Fibroblast of lung (primary cell): ENCODE measurements around the gene ARL16. TPM values are rescaled to one million over a fixed set of nuclear protein-coding genes. Genes with fewer than 3 reads are reported as not detected.

ENCODE experiments used
- DNase-seq, 2 donors: peaks; one replicate each; pipeline versions ENCODE4 v3.0.0 to v3.0.0-alpha.2; 2010; ENCODE audit warnings: low read depth in 2 of 2
- H2AFZ ChIP-seq: 2 replicates; pipeline ENCODE4 v1.5.1; 2012; ENCODE audit warnings: low read length, control low read depth, inconsistent platforms
- H3K27ac ChIP-seq: 2 replicates; pipeline ENCODE4 v1.5.1; 2011; ENCODE audit warnings: low read length, control low read depth; ENCODE audit not compliant: insufficient read depth
- H3K27me3 ChIP-seq: 2 replicates; pipeline ENCODE4 v1.5.1; 2011; ENCODE audit warnings: mild to moderate bottlenecking, low read length; ENCODE audit not compliant: control insufficient read depth, insufficient read depth
- H3K36me3 ChIP-seq: 2 replicates; pipeline ENCODE4 v1.5.1; 2011; ENCODE audit warnings: low read length; ENCODE audit not compliant: control insufficient read depth, insufficient read depth
- H3K4me1 ChIP-seq: 2 replicates; pipeline ENCODE4 v1.5.1; 2011; ENCODE audit warnings: low read length; ENCODE audit not compliant: control insufficient read depth, insufficient read depth; ENCODE audit errors: extremely low read depth
- H3K4me2 ChIP-seq: 2 replicates; pipeline ENCODE4 v1.5.1; 2011; ENCODE audit warnings: low read length, control low read depth; ENCODE audit not compliant: insufficient read depth; ENCODE audit errors: extremely low read depth
- H3K4me3 ChIP-seq, 4 experiments: fragments of 200-600 bp in 1 of 4; sonication (generic) in 1 of 4; replicated peaks in 1 of 4; 2 replicates each; pipeline ENCODE4 v1.5.1; 2011 to 2016; ENCODE audit warnings: low read length in 4 of 4, low read depth in 3 of 4, mild to moderate bottlenecking in 3 of 4, control low read depth in 2 of 4, inconsistent platforms in 1 of 4, mixed read lengths in 1 of 4; ENCODE audit not compliant: insufficient read depth in 1 of 4; ENCODE audit errors: control extremely low read depth in 1 of 4
- H3K79me2 ChIP-seq: 2 replicates; pipeline ENCODE4 v1.5.1; 2012; ENCODE audit warnings: mild to moderate bottlenecking, low read length, inconsistent platforms; ENCODE audit not compliant: control insufficient read depth, insufficient read depth
- H3K9ac ChIP-seq: 2 replicates; pipeline ENCODE4 v1.5.1; 2011; ENCODE audit warnings: mild to moderate bottlenecking, low read length, control low read depth; ENCODE audit not compliant: insufficient read depth
- H3K9me3 ChIP-seq: 2 replicates; pipeline ENCODE4 v1.5.1; 2012; ENCODE audit warnings: low read depth, low read length; ENCODE audit not compliant: control insufficient read depth, insufficient read depth
- H4K20me1 ChIP-seq: 2 replicates; pipeline ENCODE4 v1.5.1; 2011; ENCODE audit warnings: low read length; ENCODE audit not compliant: control insufficient read depth, insufficient read depth; ENCODE audit errors: extremely low read depth
- EZH2 ChIP-seq: IDR thresholded peaks from 2 replicates; pipeline ENCODE4 v1.5.1; 2012; ENCODE audit warnings: low read length, control low read depth, mild to moderate bottlenecking; ENCODE audit errors: missing control alignments
- polyA plus RNA-seq, 2 donors: library from polyadenylated mRNA; depleted of rRNA in 1 of 2; stranded (reverse) in 1 of 2; unstranded in 1 of 2; fragments of >200 nt; gene quantifications; 2 replicates each; pipeline ENCODE4 v1.2.1, GENCODE V29; 2011 to 2012; ENCODE audit warnings: missing spikeins in 1 of 2
- total RNA-seq: library from RNA; depleted of rRNA; stranded (reverse); fragments of >200 nt; gene quantifications from 2 replicates; pipeline ENCODE4 v1.2.1, GENCODE V29; 2014
- TF ChIP-seq, protein P1 (sequence below), 2 donors: IDR thresholded peaks in 1 of 2; conservative IDR thresholded peaks in 1 of 2; 1 replicate in 1 of 2; 2 replicates in 1 of 2; pipeline ENCODE4 v1.5.1; 2011 to 2012; ENCODE audit warnings: low read length in 2 of 2, control low read depth in 1 of 2, inconsistent platforms in 1 of 2, low read depth in 1 of 2, mild to moderate bottlenecking in 1 of 2

Gene ARL16
- total and polyA plus RNA-seq, 2 donors (not counting 1 experiment from before 2014, with no cell fraction given), result 28.1 to 35.8 TPM

DNA sequence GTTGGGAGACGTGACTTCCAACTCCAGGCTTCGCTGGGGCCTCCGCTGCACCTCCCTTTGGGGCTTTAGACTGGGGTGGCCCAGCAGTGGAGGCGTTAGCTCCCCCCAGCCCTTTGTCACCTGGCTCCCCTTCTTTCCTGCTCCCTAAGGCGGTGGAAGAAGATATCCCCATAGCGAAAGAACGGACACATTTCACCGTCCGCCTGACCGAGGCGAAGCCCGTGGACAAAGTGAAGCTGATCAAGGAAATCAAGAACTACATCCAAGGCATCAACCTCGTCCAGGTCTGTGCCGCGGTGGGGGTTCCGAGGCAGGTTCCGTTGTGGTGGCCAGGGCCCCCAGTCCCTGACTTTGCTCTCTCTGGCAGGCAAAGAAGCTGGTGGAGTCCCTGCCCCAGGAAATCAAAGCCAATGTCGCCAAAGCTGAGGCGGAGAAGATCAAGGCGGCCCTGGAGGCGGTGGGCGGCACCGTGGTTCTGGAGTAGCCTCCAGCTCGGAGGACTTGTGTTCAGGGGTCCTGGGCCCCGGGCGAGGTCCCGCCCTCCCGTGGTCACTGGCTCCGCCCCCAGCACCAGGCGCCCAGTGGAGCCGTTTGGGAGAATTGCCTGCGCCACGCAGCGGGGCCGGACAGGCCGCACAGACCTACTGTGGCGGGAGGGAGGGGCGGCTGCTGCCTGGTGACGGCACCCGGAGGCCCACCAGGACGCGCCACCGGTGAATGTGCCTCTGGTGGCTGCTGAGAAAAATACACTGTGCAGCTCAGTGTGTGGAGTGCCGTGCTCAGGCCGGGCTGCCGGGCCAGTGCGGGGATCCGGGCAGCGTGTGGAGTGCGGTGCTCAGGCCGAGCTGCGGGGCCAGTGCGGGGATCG lies 23.4 kb upstream of the ARL16 start:
- Histone ChIP-seq H3K36me3 (peaks cover 22% of the 10 kb centered on the region), H3K79me2 (peaks cover 26% of the 10 kb centered on the region), H3K4me2 (no peak overlapping the region), H3K4me1 (peaks cover 19% of the 10 kb centered on the region), H3K27ac (no peak overlapping the region), H4K20me1 (no peaks in the 10 kb centered on the region), H3K27me3 (no peaks in the 10 kb centered on the region), H3K9me3 (no peaks in the 10 kb centered on the region), H2AFZ (no peak overlapping the region), H3K9ac (no peak overlapping the region), H3K4me3 (no peak overlapping the region)
- DNase-seq, result no peak
- TF ChIP-seq, protein P1, sequence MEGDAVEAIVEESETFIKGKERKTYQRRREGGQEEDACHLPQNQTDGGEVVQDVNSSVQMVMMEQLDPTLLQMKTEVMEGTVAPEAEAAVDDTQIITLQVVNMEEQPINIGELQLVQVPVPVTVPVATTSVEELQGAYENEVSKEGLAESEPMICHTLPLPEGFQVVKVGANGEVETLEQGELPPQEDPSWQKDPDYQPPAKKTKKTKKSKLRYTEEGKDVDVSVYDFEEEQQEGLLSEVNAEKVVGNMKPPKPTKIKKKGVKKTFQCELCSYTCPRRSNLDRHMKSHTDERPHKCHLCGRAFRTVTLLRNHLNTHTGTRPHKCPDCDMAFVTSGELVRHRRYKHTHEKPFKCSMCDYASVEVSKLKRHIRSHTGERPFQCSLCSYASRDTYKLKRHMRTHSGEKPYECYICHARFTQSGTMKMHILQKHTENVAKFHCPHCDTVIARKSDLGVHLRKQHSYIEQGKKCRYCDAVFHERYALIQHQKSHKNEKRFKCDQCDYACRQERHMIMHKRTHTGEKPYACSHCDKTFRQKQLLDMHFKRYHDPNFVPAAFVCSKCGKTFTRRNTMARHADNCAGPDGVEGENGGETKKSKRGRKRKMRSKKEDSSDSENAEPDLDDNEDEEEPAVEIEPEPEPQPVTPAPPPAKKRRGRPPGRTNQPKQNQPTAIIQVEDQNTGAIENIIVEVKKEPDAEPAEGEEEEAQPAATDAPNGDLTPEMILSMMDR (conservative IDR thresholded peaks at IDR 0.05 in 1 of 2, IDR thresholded peaks at IDR 0.05 in 1 of 2; ENCODE audit: low read depth in 1 of 2, low read length in 2 of 2), result no peak
- no peak for TF ChIP-seq EZH2

DNA sequence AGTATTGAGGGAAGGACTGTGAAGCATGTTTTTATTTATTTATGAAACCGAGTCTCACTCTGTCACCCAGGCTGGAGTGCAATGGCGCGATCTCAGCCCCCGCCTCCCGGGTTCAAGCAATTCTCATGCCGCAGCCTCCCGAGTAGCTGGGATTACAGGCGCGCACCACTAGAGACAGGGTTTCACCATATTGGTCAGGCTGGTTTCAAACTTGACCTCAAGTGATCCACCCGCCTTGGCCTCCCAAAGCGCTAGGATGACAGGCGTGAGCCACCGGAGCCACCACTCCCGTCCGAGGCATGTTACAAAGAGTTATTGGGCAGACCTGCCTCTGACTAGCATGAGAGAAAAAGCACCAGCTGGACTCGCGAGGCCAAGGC lies 22.6 kb upstream of the ARL16 start:
- H3K27me3 ChIP-seq, result no peaks in the 10 kb centered on the region
- H3K4me2 ChIP-seq, result no peak overlapping the region
- H3K9ac ChIP-seq, result no peak overlapping the region
- no peaks in the 10 kb centered on the region for H4K20me1 ChIP-seq
- H2AFZ ChIP-seq, result no peak overlapping the region
- TF ChIP-seq, protein P1 (conservative IDR thresholded peaks at IDR 0.05 in 1 of 2, IDR thresholded peaks at IDR 0.05 in 1 of 2; ENCODE audit: low read depth in 1 of 2, low read length in 2 of 2), result no peak
- no peak for TF ChIP-seq EZH2
- no peak overlapping the region for H3K27ac ChIP-seq
- no peaks in the 10 kb centered on the region for H3K9me3 ChIP-seq
- peaks cover 28% of the 10 kb centered on the region for H3K36me3 ChIP-seq
- H3K4me3 ChIP-seq, result no peak overlapping the region
- peaks cover 23% of the 10 kb centered on the region for H3K4me1 ChIP-seq
- peaks cover 34% of the 10 kb centered on the region for H3K79me2 ChIP-seq
- DNase-seq, result no peak

DNA sequence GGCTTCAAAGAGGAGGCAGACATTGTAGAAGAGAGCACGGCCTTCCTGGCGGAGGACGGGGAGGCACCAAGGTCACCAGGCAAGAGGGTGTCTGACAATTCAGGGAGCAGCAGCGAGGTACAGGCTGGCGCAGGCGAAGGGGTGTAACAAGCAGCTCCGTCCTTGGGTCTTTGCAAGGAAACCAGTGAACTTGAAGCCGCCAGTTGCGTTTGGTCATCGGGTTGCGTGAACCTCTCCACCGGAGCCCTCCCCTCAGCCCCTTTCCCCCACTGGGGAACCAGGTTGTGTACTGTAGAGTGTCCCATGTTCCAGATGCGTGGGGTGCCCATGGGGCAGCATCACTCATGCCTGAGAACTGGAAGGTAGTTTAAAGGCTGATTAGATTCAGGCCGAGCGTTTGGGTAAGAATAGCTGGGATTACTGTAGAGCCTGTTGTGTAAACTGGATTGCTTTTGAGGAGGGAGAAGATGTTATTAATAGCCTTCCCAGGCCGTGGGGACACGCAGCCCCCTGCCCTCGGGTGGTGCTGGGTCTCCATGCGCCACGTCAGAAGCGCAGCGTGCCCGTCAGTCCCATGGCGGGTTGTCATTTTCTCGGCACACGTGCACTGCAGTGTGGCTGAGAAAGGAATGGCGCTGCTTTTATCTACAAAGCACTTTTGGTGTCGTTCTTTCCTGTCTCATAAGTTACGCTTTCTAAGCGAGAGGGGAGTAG lies 22.1 kb upstream of the ARL16 start:
- Histone ChIP-seq H3K4me3 (no peak overlapping the region), H3K4me1 (peaks cover 19% of the 10 kb centered on the region), H2AFZ (no peak overlapping the region), H3K9ac (no peak overlapping the region), H3K79me2 (peaks cover 39% of the 10 kb centered on the region), H3K36me3 (peaks cover 34% of the 10 kb centered on the region), H3K4me2 (no peak overlapping the region), H3K27me3 (no peaks in the 10 kb centered on the region), H3K27ac (no peak overlapping the region), H3K9me3 (no peaks in the 10 kb centered on the region), H4K20me1 (no peaks in the 10 kb centered on the region)
- TF ChIP-seq EZH2, result no peak
- TF ChIP-seq, protein P1 (conservative IDR thresholded peaks at IDR 0.05 in 1 of 2, IDR thresholded peaks at IDR 0.05 in 1 of 2; ENCODE audit: low read depth in 1 of 2, low read length in 2 of 2), result no peak
- no peak for DNase-seq
